ENCODE data around the gene SNRNP200.

GRCh38 chr2:96324721-96325040 is 19.3 kb upstream of the SNRNP200 start:
- TF ChIP-seq EP300 (IDR thresholded peaks at IDR 0.05) (no peak), POLR2AphosphoS5 (IDR thresholded peaks at IDR 0.05) (no peak), CTCF (IDR thresholded peaks at IDR 0.05) (no peak)
